Neuronal stem cell (in vitro differentiated cells): ENCODE results near the gene MRNIP.
A peak's percentile ranks its signal among the peaks of the same experiment; 100 is the strongest.

Experiments
- DNase-seq: peaks from one replicate; pipeline ENCODE4 v3.0.0-alpha.2; 2013; ENCODE audit warnings: low spot score
- H2AFZ ChIP-seq: one replicate; pipeline ENCODE4 v1.6.1; 2013; ENCODE audit warnings: mild to moderate bottlenecking, low read length, inconsistent platforms
- H2AK5ac ChIP-seq: 2 replicates; pipeline ENCODE4 v1.6.1; 2013; ENCODE audit warnings: low read depth, mild to moderate bottlenecking, inconsistent platforms, low read length, moderate library complexity, mixed read lengths
- H2BK120ac ChIP-seq: 2 replicates; pipeline ENCODE4 v1.6.1; 2013; ENCODE audit warnings: low read depth, mild to moderate bottlenecking, inconsistent platforms, low read length, moderate library complexity, mixed read lengths
- H2BK12ac ChIP-seq: one replicate; pipeline ENCODE4 v1.6.1; 2013; ENCODE audit warnings: low read length, inconsistent platforms
- H2BK15ac ChIP-seq: 2 replicates; pipeline ENCODE4 v1.6.1; 2013; ENCODE audit warnings: mild to moderate bottlenecking, low read length, inconsistent platforms, mixed read lengths
- H2BK5ac ChIP-seq: one replicate; pipeline ENCODE4 v1.6.1; 2013; ENCODE audit warnings: inconsistent platforms, mild to moderate bottlenecking, low read length, moderate library complexity
- H3K14ac ChIP-seq: one replicate; pipeline ENCODE4 v1.6.1; 2013; ENCODE audit warnings: low read length, inconsistent platforms
- H3K18ac ChIP-seq: 2 replicates; pipeline ENCODE4 v1.6.1; 2013; ENCODE audit warnings: low read length, inconsistent platforms
- H3K23ac ChIP-seq: 2 replicates; pipeline ENCODE4 v1.6.1; 2013; ENCODE audit warnings: low read depth, mild to moderate bottlenecking, mixed read lengths, low read length, inconsistent platforms; ENCODE audit not compliant: poor library complexity
- H3K27ac ChIP-seq: replicated peaks from 3 replicates; pipeline ENCODE4 v1.5.1; 2013; ENCODE audit warnings: low read length, inconsistent platforms
- H3K27me3 ChIP-seq, 3 experiments: 2 replicates each; pipeline ENCODE4 v1.6.1; 2013; ENCODE audit warnings: low read length in 3 of 3, mild to moderate bottlenecking in 2 of 3, inconsistent platforms in 1 of 3, low read depth in 1 of 3, mixed read lengths in 1 of 3, moderate library complexity in 1 of 3; ENCODE audit not compliant: control insufficient read depth in 3 of 3, insufficient read depth in 3 of 3
- H3K36me3 ChIP-seq, 2 donors: replicated peaks in 1 of 2; 2 replicates each; pipeline ENCODE4 v1.6.1; 2013; ENCODE audit warnings: low read length in 2 of 2; ENCODE audit not compliant: control insufficient read depth in 2 of 2, insufficient read depth in 2 of 2
- H3K4ac ChIP-seq: 2 replicates; pipeline ENCODE4 v1.6.1; 2013; ENCODE audit warnings: inconsistent platforms, mild to moderate bottlenecking, low read length, moderate library complexity
- H3K4me1 ChIP-seq, 2 donors: 1 replicate in 1 of 2; 2 replicates in 1 of 2; pipeline ENCODE4 v1.6.1; 2013; ENCODE audit warnings: low read length in 2 of 2, low read depth in 1 of 2; ENCODE audit not compliant: control insufficient read depth in 2 of 2, insufficient read depth in 1 of 2
- H3K4me2 ChIP-seq: one replicate; pipeline ENCODE4 v1.6.1; 2013; ENCODE audit warnings: mild to moderate bottlenecking, low read length, inconsistent platforms; ENCODE audit not compliant: insufficient read depth, poor library complexity, severe bottlenecking
- H3K4me3 ChIP-seq, 2 donors: 2 replicates each; pipeline ENCODE4 v1.5.1; 2013; ENCODE audit warnings: low read length in 2 of 2, mild to moderate bottlenecking in 2 of 2, inconsistent platforms in 1 of 2, moderate library complexity in 1 of 2
- H3K79me1 ChIP-seq: one replicate; pipeline ENCODE4 v1.6.1; 2013; ENCODE audit warnings: low read depth, mild to moderate bottlenecking, inconsistent platforms, low read length, moderate library complexity
- H3K9ac ChIP-seq: one replicate; pipeline ENCODE4 v1.6.1; 2013; ENCODE audit warnings: mild to moderate bottlenecking, low read depth, low read length, inconsistent platforms; ENCODE audit not compliant: poor library complexity
- H3K9me3 ChIP-seq, 2 donors: replicated peaks in 1 of 2; 2 replicates each; pipeline versions ENCODE3 to v1.6.1; 2013; ENCODE audit warnings: low read length in 2 of 2, mild to moderate bottlenecking in 2 of 2, inconsistent platforms in 1 of 2, low read depth in 1 of 2, mixed read lengths in 1 of 2, moderate library complexity in 1 of 2; ENCODE audit not compliant: control insufficient read depth in 2 of 2, insufficient read depth in 1 of 2
- H4K8ac ChIP-seq: one replicate; pipeline ENCODE4 v1.6.1; 2013; ENCODE audit warnings: low read depth, mild to moderate bottlenecking, inconsistent platforms, low read length, moderate library complexity
- H4K91ac ChIP-seq: one replicate; pipeline ENCODE4 v1.6.1; 2013; ENCODE audit warnings: low read length, low read depth, mild to moderate bottlenecking, inconsistent platforms; ENCODE audit not compliant: poor library complexity
- WGBS, 2 donors: extraction: QIAGEN DNeasy Blood & Tissue Kit; methylation state at CpG; one replicate each; pipeline ENCODE4 v1.1.7; 2013; ENCODE audit warnings: missing lambda C conversion rate in 2 of 2, mixed read lengths in 1 of 2; ENCODE audit not compliant: insufficient read length in 2 of 2, insufficient replicate concordance in 1 of 2; ENCODE audit errors: extremely low coverage in 2 of 2; 5-methylcytosine and 5-hydroxymethylcytosine counted together

MRNIP gene

DNA sequence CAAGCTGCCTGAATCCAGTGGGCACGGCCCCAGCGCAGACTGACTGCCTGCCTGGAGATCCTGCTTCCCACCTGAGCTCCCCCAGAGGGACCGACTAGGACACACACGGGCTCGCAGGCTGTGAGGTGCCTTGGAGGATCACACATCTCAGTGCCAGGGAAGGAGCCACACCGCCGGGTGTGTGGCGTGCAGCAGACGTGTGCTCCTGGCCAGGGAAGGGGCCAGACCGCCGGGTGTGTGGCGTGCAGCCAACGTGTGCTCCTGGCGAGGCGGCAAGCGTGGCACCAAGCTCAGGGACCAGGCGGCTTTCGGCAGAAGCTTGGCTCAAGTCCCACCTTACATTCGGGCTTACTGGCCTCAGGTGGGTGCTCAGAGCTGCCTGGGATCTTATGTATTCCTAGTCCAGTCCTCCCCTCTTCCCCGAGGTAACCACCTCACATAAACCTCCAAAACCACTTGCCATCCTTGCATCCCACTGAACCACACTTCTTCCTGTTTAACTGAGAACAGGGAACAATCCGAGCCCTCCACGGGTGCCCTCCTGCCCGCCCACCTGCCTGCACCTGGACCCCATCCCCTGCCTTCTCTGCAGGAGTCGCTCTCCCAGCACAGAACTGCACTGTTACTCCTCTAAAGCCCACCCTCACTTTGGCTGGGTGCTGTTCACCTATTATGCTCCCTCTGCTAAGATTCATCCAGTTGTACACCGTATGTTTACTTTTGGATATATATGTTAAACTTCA lies 22.4 kb upstream of the MRNIP start:
- H2BK120ac ChIP-seq = no peak overlapping the region
- H3K4ac ChIP-seq = no peak overlapping the region
- H3K9ac ChIP-seq = no peak overlapping the region
- H3K79me1 ChIP-seq = peaks cover 3% of the 10 kb centered on the region
- no peak overlapping the region for H3K23ac ChIP-seq
- no peak overlapping the region for H3K18ac ChIP-seq
- H4K91ac ChIP-seq = no peak overlapping the region
- no peak overlapping the region for H2AFZ ChIP-seq
- H3K14ac ChIP-seq = no peak overlapping the region
- H3K36me3 ChIP-seq = peaks cover 43 to 94% of the 10 kb centered on the region in 2 donors
- no peaks in the 10 kb centered on the region for H3K27me3 ChIP-seq
- H3K4me1 ChIP-seq = no peaks in the 10 kb centered on the region
- H3K4me3 ChIP-seq = no peak overlapping the region
- H4K8ac ChIP-seq = no peak overlapping the region
- H3K27ac ChIP-seq = no peak overlapping the region
- H3K9me3 ChIP-seq = peaks cover 24 to 34% of the 10 kb centered on the region in 2 donors
- WGBS, 2 donors = no CpG with 5 or more reads among the region's 25 CpGs
- no peak overlapping the region for H2BK5ac ChIP-seq
- H2BK12ac ChIP-seq = no peak overlapping the region
- H3K4me2 ChIP-seq = no peak overlapping the region
- no peak for DNase-seq
- H2BK15ac ChIP-seq = no peak overlapping the region
- H2AK5ac ChIP-seq = no peak overlapping the region

DNA sequence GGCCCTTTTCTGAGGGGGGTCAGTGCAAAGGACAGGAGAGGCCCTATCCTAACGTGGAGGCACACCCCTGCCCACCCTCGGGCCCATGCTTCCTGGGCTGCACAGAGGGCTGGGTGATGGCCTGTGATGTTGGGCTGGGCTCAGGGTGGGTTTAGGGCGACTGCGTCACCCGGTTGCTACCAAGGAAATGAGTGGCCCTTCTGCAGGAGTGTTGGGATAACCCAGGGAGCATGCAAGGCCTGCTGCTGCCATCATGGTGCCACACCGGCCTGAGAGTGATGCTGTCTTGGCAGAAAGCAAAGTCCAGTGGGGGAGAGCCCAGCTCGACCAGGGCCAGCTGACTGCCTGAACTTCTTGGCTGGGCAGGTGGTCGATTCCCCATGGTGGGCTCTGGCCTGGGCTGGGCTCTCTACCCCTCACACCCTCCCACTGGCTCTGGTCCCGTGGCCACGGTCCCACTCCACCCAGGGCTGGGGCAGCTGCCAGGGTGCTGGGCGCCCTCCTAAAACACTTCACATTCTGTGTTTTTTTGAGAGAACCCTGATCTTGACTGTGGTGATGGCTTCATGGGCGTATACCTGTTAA lies 21.5 kb upstream of the MRNIP start:
- Histone ChIP-seq H3K27ac (no peak overlapping the region), H3K4ac (no peak overlapping the region), H2BK5ac (no peak overlapping the region), H3K79me1 (peaks cover 3% of the 10 kb centered on the region), H3K9ac (no peak overlapping the region), H3K9me3 (peaks cover 19 to 29% of the 10 kb centered on the region in 2 donors), H3K36me3 (peaks cover 40 to 93% of the 10 kb centered on the region in 2 donors), H3K27me3 (no peaks in the 10 kb centered on the region), H2BK12ac (no peak overlapping the region), H4K91ac (no peak overlapping the region), H2BK15ac (no peak overlapping the region), H4K8ac (no peak overlapping the region), H3K18ac (no peak overlapping the region), H3K14ac (peak overlapping the region; percentile 64), H3K4me2 (no peak overlapping the region), H3K4me1 (no peaks in the 10 kb centered on the region), H2AFZ (no peak overlapping the region), H2AK5ac (no peak overlapping the region), H3K23ac (no peak overlapping the region), H3K4me3 (no peak overlapping the region), H2BK120ac (no peak overlapping the region)
- WGBS, 2 donors = no CpG with 5 or more reads among the region's 12 CpGs
- DNase-seq = no peak

DNA sequence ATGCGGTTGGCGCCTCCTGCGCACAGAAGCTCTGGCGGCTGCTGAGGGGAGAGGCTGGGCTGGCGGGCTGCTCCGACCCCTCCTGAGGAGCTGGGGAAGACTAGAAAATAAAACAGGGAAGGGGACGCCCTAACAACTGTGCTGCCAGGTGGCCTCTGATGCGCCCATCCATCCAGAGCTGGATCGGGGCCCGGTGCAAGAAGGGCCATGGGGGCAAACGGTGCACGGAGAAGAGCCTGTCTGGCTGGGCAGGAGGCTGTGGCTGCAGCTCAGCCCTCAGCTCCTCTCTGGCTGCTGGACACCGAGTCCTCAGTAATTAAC lies 21.0 kb upstream of the MRNIP start:
- Histone ChIP-seq H3K4ac (no peak overlapping the region), H3K14ac (no peak overlapping the region), H2BK120ac (no peak overlapping the region), H3K18ac (no peak overlapping the region), H3K36me3 (peaks cover 41 to 93% of the 10 kb centered on the region in 2 donors), H2BK15ac (no peak overlapping the region), H3K79me1 (peaks cover 3% of the 10 kb centered on the region), H3K9me3 (peaks cover 17 to 26% of the 10 kb centered on the region in 2 donors), H3K4me1 (no peaks in the 10 kb centered on the region), H3K9ac (peak overlapping the region; percentile 3), H2AFZ (no peak overlapping the region), H3K23ac (no peak overlapping the region), H3K4me3 (no peak overlapping the region), H3K4me2 (no peak overlapping the region), H2AK5ac (no peak overlapping the region), H4K8ac (no peak overlapping the region), H2BK12ac (no peak overlapping the region), H3K27me3 (no peaks in the 10 kb centered on the region), H3K27ac (no peak overlapping the region), H4K91ac (no peak overlapping the region), H2BK5ac (no peak overlapping the region)
- DNase-seq = no peak
- WGBS, 2 donors = no CpG with 5 or more reads among the region's 13 CpGs

DNA sequence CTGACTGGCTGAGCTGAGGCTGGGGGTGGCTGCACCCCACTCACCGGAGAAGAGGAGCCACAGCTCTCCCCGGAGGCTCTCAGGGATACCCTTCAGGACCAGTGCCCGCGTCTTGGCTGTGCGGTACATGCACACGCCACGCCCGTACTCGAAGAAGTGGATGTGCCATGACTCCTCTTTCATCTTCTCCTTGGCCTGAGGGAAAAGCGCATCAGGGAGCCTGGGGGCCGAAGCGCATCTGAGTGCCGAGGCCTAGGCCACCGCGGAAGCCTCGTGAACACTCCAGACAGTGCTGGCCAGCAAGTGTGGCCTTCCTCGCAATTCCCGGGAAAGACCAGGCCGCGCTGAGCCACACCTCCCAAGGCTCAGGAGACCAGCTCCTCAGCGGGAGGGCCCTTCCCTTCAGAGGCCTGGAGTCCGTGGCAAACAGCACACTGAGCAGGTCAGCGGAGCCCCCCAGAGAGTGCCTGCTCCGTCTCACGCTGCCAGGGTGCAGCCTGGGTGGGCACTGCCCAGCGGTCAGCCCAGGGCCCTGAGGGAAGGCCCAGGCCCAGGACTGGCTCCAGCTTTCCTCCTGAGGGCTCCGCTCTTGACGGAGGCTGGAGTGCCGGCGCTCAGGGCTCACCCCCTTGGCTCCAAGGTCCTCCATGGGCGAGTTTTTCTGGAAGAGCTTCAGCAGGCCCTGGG lies 20.5 kb upstream of the MRNIP start:
- no peak for DNase-seq
- no peak overlapping the region for H2BK5ac ChIP-seq
- peak overlapping the region in 1 of 2 donors; percentile 49 for H3K4me3 ChIP-seq
- no peak overlapping the region for H3K18ac ChIP-seq
- H3K4me1 ChIP-seq = no peaks in the 10 kb centered on the region
- no peak overlapping the region for H3K23ac ChIP-seq
- H3K9ac ChIP-seq = no peak overlapping the region
- peaks cover 42 to 93% of the 10 kb centered on the region in 2 donors for H3K36me3 ChIP-seq
- no peak overlapping the region for H3K27ac ChIP-seq
- H2BK120ac ChIP-seq = no peak overlapping the region
- H2AFZ ChIP-seq = no peak overlapping the region
- H2AK5ac ChIP-seq = no peak overlapping the region
- H3K4me2 ChIP-seq = no peak overlapping the region
- peaks cover 3% of the 10 kb centered on the region for H3K79me1 ChIP-seq
- H2BK15ac ChIP-seq = no peak overlapping the region
- H4K91ac ChIP-seq = no peak overlapping the region
- H2BK12ac ChIP-seq = no peak overlapping the region
- WGBS, 2 donors = no CpG with 5 or more reads among the region's 31 CpGs
- H3K27me3 ChIP-seq = no peaks in the 10 kb centered on the region
- H3K9me3 ChIP-seq = peaks cover 12 to 21% of the 10 kb centered on the region in 2 donors
- no peak overlapping the region for H3K14ac ChIP-seq
- H3K4ac ChIP-seq = no peak overlapping the region
- no peak overlapping the region for H4K8ac ChIP-seq
